GM21619 (cell line): ENCODE measurements around the gene CCDC187.
"Not testable (repeated sequence)": the region's sequence is repeated elsewhere in the genome, so short reads cannot be mapped to it uniquely, and the experiment has no call there.

ENCODE experiments used
- ATAC-seq: cut with Tn5 transposase; IDR thresholded peaks from one replicate; pipeline ENCODE4 v1.9.1; 2021; ENCODE audit not compliant: unreplicated experiment

CCDC187 gene

GRCh38 chr9:136303825-136304416 lies at the start of gene CCDC187:
Gene CCDC187, minus strand, starts transcription at chr9:136304094. Its CDS starts 264 bp downstream, at chr9:136303830.
- ATAC-seq: no peak

- no peak for ATAC-seq
Observed at GRCh38 chr9:136353088-136353487, 49.2 kb upstream of the CCDC187 start.

GRCh38 chr9:136352682-136353081 lies 48.8 kb upstream of the CCDC187 start:
- no peak for ATAC-seq

GRCh38 chr9:136351868-136352267 lies 48.0 kb upstream of the CCDC187 start:
- ATAC-seq: not testable (repeated sequence)

- ATAC-seq: no peak
Observed at GRCh38 chr9:136351252-136351800, 47.4 kb upstream of the CCDC187 start.

GRCh38 chr9:136349546-136349945 lies 45.7 kb upstream of the CCDC187 start:
- ATAC-seq: no peak

- no peak for ATAC-seq
Observed at GRCh38 chr9:136348691-136349090, 44.8 kb upstream of the CCDC187 start.

- no peak for ATAC-seq
Observed at GRCh38 chr9:136347472-136348256, 43.8 kb upstream of the CCDC187 start.

GRCh38 chr9:136346927-136347465 lies 43.1 kb upstream of the CCDC187 start:
- no peak for ATAC-seq

- no peak for ATAC-seq
Observed at GRCh38 chr9:136346157-136346481, 42.2 kb upstream of the CCDC187 start.

- ATAC-seq: no peak
Observed at GRCh38 chr9:136345281-136346156, 41.6 kb upstream of the CCDC187 start.

- no peak for ATAC-seq
Observed at GRCh38 chr9:136344544-136345280, 40.8 kb upstream of the CCDC187 start.

- no peak for ATAC-seq
Observed at GRCh38 chr9:136343884-136344269, 40.0 kb upstream of the CCDC187 start.

GRCh38 chr9:136343121-136343883 lies 39.4 kb upstream of the CCDC187 start:
- no peak for ATAC-seq

GRCh38 chr9:136342181-136343120 lies 38.6 kb upstream of the CCDC187 start:
- no peak for ATAC-seq

- ATAC-seq: no peak
Observed at GRCh38 chr9:136341769-136342168, 37.9 kb upstream of the CCDC187 start.

- no peak for ATAC-seq
Observed at GRCh38 chr9:136341042-136341655, 37.3 kb upstream of the CCDC187 start.

- ATAC-seq: no peak
Observed at GRCh38 chr9:136340356-136341041, 36.6 kb upstream of the CCDC187 start.
